CD14-positive monocyte (primary cell): ENCODE results near the gene DPH3. TPM values are rescaled to one million over a fixed set of nuclear protein-coding genes. Genes with fewer than 3 reads are reported as not detected.

Source experiments
- DNase-seq, 3 donors: peaks; one replicate each; pipeline ENCODE4 v3.0.0-alpha.2; 2011 to 2022
- H2AFZ ChIP-seq: 2 replicates; pipeline ENCODE4 v1.6.0; 2012; ENCODE audit warnings: mild to moderate bottlenecking, low read depth, low read length, inconsistent platforms; ENCODE audit not compliant: insufficient read depth, poor library complexity, severe bottlenecking
- H3K27ac ChIP-seq, 2 donors: 1 replicate in 1 of 2; 2 replicates in 1 of 2; pipeline ENCODE4 v1.5.1; 2012 to 2013; ENCODE audit warnings: low read length in 2 of 2, control low read depth in 1 of 2, inconsistent platforms in 1 of 2, low read depth in 1 of 2, mild to moderate bottlenecking in 1 of 2
- H3K27me3 ChIP-seq, 2 donors: one replicate each; pipeline versions ENCODE4 v1.6.0 to v1.6.1; 2011 to 2013; ENCODE audit warnings: low read length in 2 of 2; ENCODE audit not compliant: control insufficient read depth in 2 of 2, insufficient read depth in 2 of 2
- H3K36me3 ChIP-seq, 2 donors: replicated peaks in 1 of 2; 1 replicate in 1 of 2; 2 replicates in 1 of 2; pipeline versions ENCODE4 v1.5.1 to v1.6.1; 2012 to 2013; ENCODE audit warnings: low read length in 2 of 2, control low read depth in 1 of 2, inconsistent platforms in 1 of 2, mild to moderate bottlenecking in 1 of 2; ENCODE audit not compliant: insufficient read depth in 2 of 2, control insufficient read depth in 1 of 2
- H3K4me1 ChIP-seq, 2 donors: 1 replicate in 1 of 2; 2 replicates in 1 of 2; pipeline versions ENCODE4 v1.5.1 to v1.6.1; 2012 to 2013; ENCODE audit warnings: low read length in 2 of 2, control low read depth in 1 of 2, inconsistent platforms in 1 of 2, mild to moderate bottlenecking in 1 of 2, moderate library complexity in 1 of 2; ENCODE audit not compliant: insufficient read depth in 2 of 2, control insufficient read depth in 1 of 2
- H3K4me2 ChIP-seq: replicated peaks from 2 replicates; pipeline ENCODE3; 2012; ENCODE audit warnings: low read length, moderate library complexity, mild to moderate bottlenecking; ENCODE audit not compliant: poor library complexity, severe bottlenecking; ENCODE audit errors: extremely low read depth
- H3K4me3 ChIP-seq, 3 experiments: fragments of 200-600 bp in 1 of 3; sonication (generic) in 1 of 3; replicated peaks in 1 of 3; 1 replicate in 2 of 3; 2 replicates in 1 of 3; pipeline ENCODE4 v1.5.1; 2011 to 2013; ENCODE audit warnings: low read length in 3 of 3, mild to moderate bottlenecking in 3 of 3, control low read depth in 2 of 3, low read depth in 2 of 3, inconsistent platforms in 1 of 3, moderate library complexity in 1 of 3
- H3K79me2 ChIP-seq: 2 replicates; pipeline ENCODE4 v1.6.0; 2012; ENCODE audit warnings: mild to moderate bottlenecking, control low read depth, inconsistent platforms, low read length, moderate library complexity; ENCODE audit not compliant: insufficient read depth
- H3K9ac ChIP-seq: 2 replicates; pipeline ENCODE4 v1.6.0; 2017; ENCODE audit warnings: low read length, mild to moderate bottlenecking; ENCODE audit not compliant: insufficient read depth, poor library complexity, severe bottlenecking
- H3K9me3 ChIP-seq, 2 donors: replicated peaks in 1 of 2; 1 replicate in 1 of 2; 2 replicates in 1 of 2; pipeline versions ENCODE4 v1.5.1 to v1.6.1; 2012 to 2013; ENCODE audit warnings: low read length in 2 of 2, control low read depth in 1 of 2; ENCODE audit not compliant: control insufficient read depth in 1 of 2, insufficient read depth in 1 of 2
- H4K20me1 ChIP-seq: 2 replicates; pipeline ENCODE4 v1.6.0; 2012; ENCODE audit warnings: mild to moderate bottlenecking, low read length, control low read depth, moderate library complexity; ENCODE audit not compliant: insufficient read depth
- H3K27ac Mint-ChIP-seq, 7 donors: one replicate each; pipeline ENCODE4 v1.8.0; 2020; ENCODE audit warnings: mild to moderate bottlenecking in 7 of 7, mixed read lengths in 7 of 7, moderate library complexity in 6 of 7, inconsistent platforms in 2 of 7
- H3K27me3 Mint-ChIP-seq, 3 donors: one replicate each; pipeline ENCODE4 v1.8.0; 2021 to 2022; ENCODE audit warnings: low read depth in 3 of 3, mild to moderate bottlenecking in 3 of 3, mixed read lengths in 3 of 3, moderate library complexity in 3 of 3, inconsistent platforms in 1 of 3
- H3K36me3 Mint-ChIP-seq, 2 donors: one replicate each; pipeline ENCODE4 v1.8.0; 2020; ENCODE audit warnings: mixed read lengths in 2 of 2, inconsistent platforms in 1 of 2, mild to moderate bottlenecking in 1 of 2
- H3K4me1 Mint-ChIP-seq: one replicate; pipeline ENCODE4 v1.8.0; 2020; ENCODE audit warnings: mild to moderate bottlenecking, mixed read lengths
- H3K4me3 Mint-ChIP-seq, 2 donors: one replicate each; pipeline ENCODE4 v1.8.0; 2020; ENCODE audit warnings: mild to moderate bottlenecking in 2 of 2, mixed read lengths in 2 of 2, moderate library complexity in 1 of 2
- H3K9me3 Mint-ChIP-seq, 7 donors: one replicate each; pipeline ENCODE4 v1.8.0; 2020 to 2022; ENCODE audit warnings: mixed read lengths in 7 of 7, mild to moderate bottlenecking in 6 of 7, moderate library complexity in 6 of 7, inconsistent platforms in 2 of 7
- CTCF ChIP-seq: fragments of 200-600 bp; IDR thresholded peaks from one replicate; pipeline ENCODE4 v1.8.0; 2022; ENCODE audit warnings: antibody characterized with exemption, mild to moderate bottlenecking
- WGBS: methylation state at CpG from one replicate; pipeline ENCODE4 v1.1.5; 2013; ENCODE audit warnings: missing lambda C conversion rate; ENCODE audit not compliant: insufficient coverage; 5-methylcytosine and 5-hydroxymethylcytosine counted together
- intact Hi-C, 2 donors: fragments of 100-400 bp; cut with micrococcal nuclease; formaldehyde crosslinking; loops; one replicate each; pipeline versions ENCODE4 v1.15.0 to v1.15.1; 2023
- polyA plus RNA-seq, 3 donors: library from polyadenylated mRNA; depleted of rRNA in 1 of 3; unstranded in 2 of 3; stranded (reverse) in 1 of 3; fragments of 300-500 nt in 2 of 3; fragments of >200 nt in 1 of 3; fragmentation: Illumina TruSeq in 2 of 3; gene quantifications; 1 replicate in 2 of 3; 2 replicates in 1 of 3; pipeline ENCODE4 v1.2.3, GENCODE V29; 2012 to 2021

The DPH3 gene
- polyA plus RNA-seq, 3 donors, result 9.2 to 42.0 (median 33.7) TPM

- intact Hi-C loops, result no loop called here
- H3K27me3 ChIP-seq, result no peaks in the 10 kb centered on the region
- no peaks in the 10 kb centered on the region for H3K9me3 ChIP-seq
- Mint-ChIP-seq H3K27ac (no peak overlapping the region), H3K4me3 (no peak overlapping the region), H3K27me3 (peaks cover 0 to 2% (median 0%) of the 10 kb centered on the region in 3 donors), H3K9me3 (peaks cover 0 to 3% (median 0%) of the 10 kb centered on the region in 7 donors), H3K4me1 (peaks cover 27% of the 10 kb centered on the region), H3K36me3 (no peaks in the 10 kb centered on the region)
- DNase-seq, result no peak
- H3K79me2 ChIP-seq, result no peaks in the 10 kb centered on the region
- no peak overlapping the region for H3K4me3 ChIP-seq
- H3K4me1 ChIP-seq, result peaks cover 9 to 29% of the 10 kb centered on the region in 2 donors
- no peak overlapping the region for H3K27ac ChIP-seq
- H2AFZ ChIP-seq, result no peak overlapping the region
- no peaks in the 10 kb centered on the region for H3K36me3 ChIP-seq
- no peak overlapping the region for H3K9ac ChIP-seq
- WGBS, result 100% methylated on average over 1 of the region's 3 CpGs
- no peak overlapping the region for H3K4me2 ChIP-seq
- H4K20me1 ChIP-seq, result no peaks in the 10 kb centered on the region
- TF ChIP-seq CTCF, result no peak
Measured at GRCh38 chr3:16236856-16237393, 27.8 kb downstream of the DPH3 start.

- H3K27me3 Mint-ChIP-seq, result no peaks in the 10 kb centered on the region
- 83% methylated on average over 1 of the region's 4 CpGs for WGBS
- H3K4me1 Mint-ChIP-seq, result peaks cover 27% of the 10 kb centered on the region
Measured at GRCh38 chr3:16236030-16236639, 28.6 kb downstream of the DPH3 start.

More at GRCh38 chr3:16236030-16236639, 28.6 kb downstream of the DPH3 start:
- Mint-ChIP-seq H3K36me3 (no peaks in the 10 kb centered on the region), H3K27ac (no peak overlapping the region), H3K9me3 (peaks cover 0 to 3% (median 0%) of the 10 kb centered on the region in 7 donors), H3K4me3 (no peak overlapping the region)
- no peak overlapping the region for H3K9ac ChIP-seq
- H3K4me3 ChIP-seq, result no peak overlapping the region
- no peaks in the 10 kb centered on the region for H3K27me3 ChIP-seq
- intact Hi-C loops, result no loop called here
- no peak overlapping the region for H3K27ac ChIP-seq
- H3K4me1 ChIP-seq, result peaks cover 9 to 29% of the 10 kb centered on the region in 2 donors
- DNase-seq, result no peak
- no peaks in the 10 kb centered on the region for H4K20me1 ChIP-seq
- no peaks in the 10 kb centered on the region for H3K79me2 ChIP-seq
- H3K36me3 ChIP-seq, result no peaks in the 10 kb centered on the region
- no peaks in the 10 kb centered on the region for H3K9me3 ChIP-seq
- H3K4me2 ChIP-seq, result no peak overlapping the region
- no peak for TF ChIP-seq CTCF
- H2AFZ ChIP-seq, result no peak overlapping the region
